Natural killer cell treated with Interleukin-12 subunit alpha and Interleukin-12 subunit beta and Interleukin-15 and Interleukin-18, amount 100 ng/mL, for 72 hours (primary cell): ENCODE measurements around the gene CHSY3. TPM values are rescaled to one million over a fixed set of nuclear protein-coding genes. Genes with fewer than 3 reads are reported as not detected.
"Not testable (repeated sequence)": the region's sequence is repeated elsewhere in the genome, so short reads cannot be mapped to it uniquely, and the experiment has no call there.

Source experiments
- ATAC-seq, 2 donors: fragments of 150-1000 bp; cut with Tn5 transposase in 1 of 2; sonication (Bioruptor Pico), chemical (Tn5 transposase) in 1 of 2; 2 replicates each; pipeline ENCODE4 v1.10.0; 2021
- DNase-seq: peaks from one replicate; pipeline ENCODE4 v3.0.0; 2022; ENCODE audit warnings: low spot score
- H3K27ac Mint-ChIP-seq, 2 donors: 1 replicate in 1 of 2; 2 replicates in 1 of 2; pipeline ENCODE4 v1.8.0; 2022; ENCODE audit warnings: mixed read lengths in 2 of 2, mild to moderate bottlenecking in 1 of 2, moderate library complexity in 1 of 2
- H3K27me3 Mint-ChIP-seq, 2 donors: 1 replicate in 1 of 2; 2 replicates in 1 of 2; pipeline ENCODE4 v1.8.0; 2022; ENCODE audit warnings: mixed read lengths in 2 of 2
- H3K36me3 Mint-ChIP-seq: one replicate; pipeline ENCODE4 v1.8.0; 2022; ENCODE audit warnings: mixed read lengths
- H3K4me1 Mint-ChIP-seq, 2 donors: 1 replicate in 1 of 2; 2 replicates in 1 of 2; pipeline ENCODE4 v1.8.0; 2022; ENCODE audit warnings: low read depth in 2 of 2, mixed read lengths in 2 of 2, mild to moderate bottlenecking in 1 of 2
- H3K4me3 Mint-ChIP-seq: one replicate; pipeline ENCODE4 v1.8.0; 2022; ENCODE audit warnings: mixed read lengths
- H3K9me3 Mint-ChIP-seq: 2 replicates; pipeline ENCODE4 v1.8.0; 2022; ENCODE audit warnings: mixed read lengths
- total RNA-seq, 2 donors: library from RNA; stranded (reverse); gene quantifications; one replicate each; pipeline ENCODE4 v1.2.3, GENCODE V29; 2022

The CHSY3 gene
- total RNA-seq, 2 donors from 2014 or later = 0.19 to 2.3 TPM

DNA sequence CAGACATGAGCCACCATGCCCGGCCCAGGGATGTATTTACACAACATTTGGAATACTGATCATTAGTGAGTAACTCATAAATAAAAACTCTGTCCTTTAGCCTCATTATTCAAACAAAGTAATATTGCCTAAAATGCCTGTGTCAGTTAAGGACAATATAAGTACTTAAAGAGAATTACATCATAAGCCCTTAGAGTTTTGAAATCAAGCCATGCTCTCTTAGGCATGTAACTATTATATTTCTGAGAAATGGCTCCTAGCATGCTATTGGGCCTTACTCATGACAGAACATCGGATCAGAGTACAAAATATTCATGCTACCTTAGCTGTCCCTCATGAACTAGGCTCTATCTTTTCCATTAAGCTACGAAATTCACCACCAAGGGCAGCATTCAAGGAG lies 309.3 kb downstream of the CHSY3 start:
- ATAC-seq = no peak
- no peak overlapping the region for H3K4me3 Mint-ChIP-seq

DNA sequence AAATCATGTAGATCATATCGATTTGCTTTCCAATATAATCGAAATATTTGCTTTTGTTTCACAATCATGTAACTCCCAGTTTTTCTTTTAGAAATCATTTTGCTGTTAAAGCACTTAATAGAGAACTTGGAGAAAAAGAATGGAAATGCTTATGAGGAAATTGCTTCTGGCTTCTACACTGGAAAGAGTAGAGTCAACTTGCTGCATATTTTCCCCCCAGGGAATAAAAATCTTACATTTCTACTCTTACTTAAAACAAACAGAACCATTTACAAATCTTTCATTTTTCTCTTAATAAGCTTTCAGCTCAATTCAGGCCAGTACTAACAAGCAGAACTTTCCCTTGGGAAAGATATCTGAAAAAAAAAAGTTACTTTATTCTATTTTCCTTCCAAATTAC lies 312.0 kb downstream of the CHSY3 start:
- Mint-ChIP-seq H3K27me3 (no peaks in the 10 kb centered on the region), H3K4me3 (no peak overlapping the region), H3K36me3 (no peaks in the 10 kb centered on the region), H3K9me3 (peaks cover 3% of the 10 kb centered on the region), H3K27ac (no peak overlapping the region), H3K4me1 (no peaks in the 10 kb centered on the region)
- ATAC-seq = no peak
- no peak for DNase-seq

More for the DNA sequence above, 309.3 kb downstream of the CHSY3 start:
- Mint-ChIP-seq H3K4me1 (no peaks in the 10 kb centered on the region), H3K27ac (no peak overlapping the region), H3K36me3 (no peaks in the 10 kb centered on the region), H3K27me3 (no peaks in the 10 kb centered on the region), H3K9me3 (peaks cover 3% of the 10 kb centered on the region)
- no peak for DNase-seq

DNA sequence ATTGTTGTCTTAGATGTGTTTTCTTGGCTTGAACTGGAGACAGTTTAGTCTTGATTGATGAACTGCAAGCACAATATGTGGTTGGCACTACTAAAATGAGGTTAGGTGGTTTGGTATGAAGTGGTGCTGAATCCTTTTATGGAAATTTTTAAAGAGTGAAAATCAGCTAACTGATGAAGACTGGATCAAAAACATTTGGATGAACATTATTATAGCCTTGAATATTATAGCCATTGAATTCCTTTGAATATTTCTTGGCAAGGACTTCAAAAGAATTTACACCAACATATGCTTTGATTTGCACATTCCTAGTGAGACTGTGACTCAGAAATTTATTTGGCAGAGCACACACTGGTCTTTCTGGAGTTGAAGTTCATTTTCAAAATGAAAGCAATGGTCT lies 318.3 kb downstream of the CHSY3 start:
- ATAC-seq (no peak), DNase-seq (no peak)
- H3K36me3 Mint-ChIP-seq = no peaks in the 10 kb centered on the region

DNA sequence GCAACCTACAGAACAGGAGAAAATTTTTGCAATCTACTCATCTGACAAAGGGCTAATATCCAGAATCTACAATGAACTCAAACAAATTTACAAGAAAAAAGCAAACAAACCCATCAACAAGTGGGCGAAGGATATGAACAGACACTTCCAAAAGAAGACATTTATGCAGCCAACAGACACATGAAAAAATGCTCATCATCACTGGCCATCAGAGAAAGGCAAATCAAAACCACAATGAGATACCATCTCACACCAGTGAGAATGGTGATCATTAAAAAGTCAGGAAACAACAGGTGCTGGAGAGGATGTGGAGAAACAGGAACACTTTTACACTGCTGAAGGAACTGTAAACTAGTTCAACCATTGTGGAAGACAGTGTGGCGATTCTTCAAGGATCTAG lies 322.3 kb downstream of the CHSY3 start:
- not testable (repeated sequence) for DNase-seq, H3K4me1 Mint-ChIP-seq, H3K27me3 Mint-ChIP-seq, ATAC-seq, H3K36me3 Mint-ChIP-seq, H3K4me3 Mint-ChIP-seq, H3K27ac Mint-ChIP-seq
- H3K9me3 Mint-ChIP-seq = peaks cover 12% of the 10 kb centered on the region

More for the DNA sequence above, 318.3 kb downstream of the CHSY3 start:
- Mint-ChIP-seq H3K9me3 (peaks cover 8% of the 10 kb centered on the region), H3K27ac (no peak overlapping the region), H3K27me3 (no peaks in the 10 kb centered on the region), H3K4me3 (no peak overlapping the region), H3K4me1 (no peaks in the 10 kb centered on the region)

DNA sequence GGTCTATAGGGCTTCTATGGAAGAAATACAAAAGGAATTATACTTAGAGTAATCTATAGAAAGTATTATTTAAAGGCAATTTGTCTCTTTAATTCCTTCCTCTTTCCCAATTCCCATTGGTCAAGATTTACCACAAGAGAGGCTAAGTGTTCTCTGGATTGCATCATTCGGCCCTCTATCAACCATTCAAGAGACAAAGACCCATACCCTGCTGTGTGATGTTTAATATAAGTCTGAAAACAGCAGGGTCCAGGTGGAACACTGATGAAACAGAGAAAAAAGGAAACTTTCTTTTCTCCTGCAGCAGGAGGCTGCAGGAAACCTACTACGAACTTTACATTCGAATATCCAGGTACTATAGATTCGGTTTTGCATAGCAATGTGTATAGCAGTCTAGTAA lies 323.4 kb downstream of the CHSY3 start:
- no peak overlapping the region for H3K4me3 Mint-ChIP-seq
- no peak for DNase-seq
- H3K27ac Mint-ChIP-seq = no peak overlapping the region
- no peak for ATAC-seq
- no peaks in the 10 kb centered on the region for H3K27me3 Mint-ChIP-seq
- H3K4me1 Mint-ChIP-seq = no peaks in the 10 kb centered on the region
- H3K9me3 Mint-ChIP-seq = peaks cover 12% of the 10 kb centered on the region
- H3K36me3 Mint-ChIP-seq = no peaks in the 10 kb centered on the region

DNA sequence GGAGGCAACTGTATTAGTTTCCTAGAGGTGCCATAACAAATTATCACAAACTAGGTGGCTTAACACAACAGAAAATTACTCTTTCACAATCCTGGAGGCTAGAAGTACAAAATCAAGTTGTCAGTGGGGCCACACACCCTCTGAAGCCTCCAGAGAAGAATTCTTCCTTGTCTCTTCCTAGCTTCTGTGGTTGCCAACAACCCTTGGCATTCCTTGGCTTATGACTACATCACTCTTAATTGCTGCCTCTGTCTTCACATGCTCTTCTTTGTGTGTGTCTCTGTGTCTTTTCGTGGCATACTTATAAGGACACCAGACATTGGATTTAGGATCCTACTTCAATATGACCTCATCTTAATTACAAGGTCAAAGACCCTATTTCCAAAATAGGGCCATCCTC lies 327.5 kb downstream of the CHSY3 start:
- no peaks in the 10 kb centered on the region for H3K4me1 Mint-ChIP-seq
- no peak for DNase-seq
- H3K27ac Mint-ChIP-seq = no peak overlapping the region

DNA sequence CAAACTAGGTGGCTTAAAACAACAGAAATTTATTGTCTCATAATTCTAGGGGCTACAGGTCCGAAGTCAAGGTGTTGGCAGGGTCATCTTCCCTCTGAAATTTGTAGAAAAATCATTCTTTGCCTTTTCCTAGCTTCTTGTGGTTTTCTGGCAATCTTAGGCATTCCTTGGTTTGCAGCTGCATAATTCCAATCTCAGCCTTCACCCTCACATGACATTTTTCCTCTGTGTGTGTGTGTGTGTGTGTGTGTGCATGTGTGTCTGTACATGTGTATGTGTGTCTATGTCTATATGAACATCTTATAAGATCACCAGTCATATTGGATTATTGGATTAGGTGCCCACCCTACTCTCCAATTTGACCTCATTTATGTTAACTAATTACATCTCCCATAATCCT lies 330.6 kb downstream of the CHSY3 start:
- ATAC-seq (no peak), DNase-seq (no peak)
- H3K27ac Mint-ChIP-seq = no peak overlapping the region
- H3K27me3 Mint-ChIP-seq = no peaks in the 10 kb centered on the region
- no peak overlapping the region for H3K4me3 Mint-ChIP-seq
- no peaks in the 10 kb centered on the region for H3K36me3 Mint-ChIP-seq
- H3K9me3 Mint-ChIP-seq = peaks cover 3% of the 10 kb centered on the region
- H3K4me1 Mint-ChIP-seq = no peaks in the 10 kb centered on the region

More for the DNA sequence above, 327.5 kb downstream of the CHSY3 start:
- no peak for ATAC-seq
- H3K9me3 Mint-ChIP-seq = peaks cover 7% of the 10 kb centered on the region
- H3K27me3 Mint-ChIP-seq = no peaks in the 10 kb centered on the region
- no peak overlapping the region for H3K4me3 Mint-ChIP-seq
- no peaks in the 10 kb centered on the region for H3K36me3 Mint-ChIP-seq

Other genes starting within 250 kb of the CHSY3 start
- not detected for gene MINAR2, start 156.4 kb upstream of the CHSY3 start, total RNA-seq